Keratinocyte (primary cell): Measurements from ENCODE around the gene FSTL1. TPM values are rescaled to one million over a fixed set of nuclear protein-coding genes. Genes with fewer than 3 reads are reported as not detected.

ENCODE experiments used
- DNase-seq: peaks from one replicate; pipeline ENCODE4 v3.0.0-alpha.2; 2011; ENCODE audit warnings: low read depth, missing footprints, low spot score
- FAIRE-seq: peaks from 2 replicates; lab custom pipeline; 2011; peaks lifted over from hg19 to GRCh38; lab: Jason Lieb, UNC
- H2AFZ ChIP-seq: 2 replicates; pipeline ENCODE4 v1.6.0; 2012; ENCODE audit warnings: low read length, control low read depth, inconsistent platforms; ENCODE audit not compliant: control insufficient read depth
- H3K27ac ChIP-seq: 2 replicates; pipeline ENCODE4 v1.5.1; 2011; ENCODE audit warnings: low read length; ENCODE audit not compliant: control insufficient read depth, insufficient read depth
- H3K27me3 ChIP-seq: 3 replicates; pipeline ENCODE4 v1.6.0; 2011; ENCODE audit warnings: low read length; ENCODE audit not compliant: control insufficient read depth, insufficient read depth; ENCODE audit errors: extremely low read depth
- H3K36me3 ChIP-seq, 2 experiments: 2 replicates in 1 of 2; 3 replicates in 1 of 2; pipeline ENCODE4 v1.5.1; 2011; ENCODE audit warnings: low read length in 2 of 2, mild to moderate bottlenecking in 1 of 2; ENCODE audit not compliant: control insufficient read depth in 2 of 2, insufficient read depth in 2 of 2; ENCODE audit errors: extremely low read depth in 1 of 2
- H3K4me1 ChIP-seq: 3 replicates; pipeline ENCODE4 v1.5.1; 2011; ENCODE audit warnings: low read length; ENCODE audit not compliant: control insufficient read depth, insufficient read depth; ENCODE audit errors: extremely low read depth
- H3K4me2 ChIP-seq: 3 replicates; pipeline ENCODE4 v1.6.0; 2011; ENCODE audit warnings: low read depth, low read length; ENCODE audit not compliant: control insufficient read depth, insufficient read depth; ENCODE audit errors: extremely low read depth
- H3K4me3 ChIP-seq, 3 experiments: fragments of 200-600 bp in 1 of 3; sonication (generic) in 1 of 3; 2 replicates in 2 of 3; 3 replicates in 1 of 3; pipeline ENCODE4 v1.5.1; 2011 to 2016; ENCODE audit warnings: low read length in 3 of 3, mild to moderate bottlenecking in 3 of 3, control low read depth in 2 of 3, inconsistent platforms in 1 of 3, low read depth in 1 of 3, mixed read lengths in 1 of 3, mixed run types in 1 of 3, moderate library complexity in 1 of 3; ENCODE audit not compliant: control insufficient read depth in 2 of 3, insufficient read depth in 2 of 3; ENCODE audit errors: extremely low read depth in 1 of 3
- H3K79me2 ChIP-seq: 2 replicates; pipeline ENCODE4 v1.6.0; 2012; ENCODE audit warnings: low read length; ENCODE audit not compliant: control insufficient read depth, insufficient read depth
- H3K9ac ChIP-seq: 3 replicates; pipeline ENCODE4 v1.6.0; 2011; ENCODE audit warnings: low read length; ENCODE audit not compliant: control insufficient read depth, insufficient read depth; ENCODE audit errors: extremely low read depth
- H3K9me1 ChIP-seq: 3 replicates; pipeline ENCODE4 v1.6.0; 2011; ENCODE audit warnings: low read length; ENCODE audit not compliant: control insufficient read depth, insufficient read depth; ENCODE audit errors: extremely low read depth
- H3K9me3 ChIP-seq: 2 replicates; pipeline ENCODE4 v1.5.1; 2012; ENCODE audit warnings: low read depth, low read length; ENCODE audit not compliant: control insufficient read depth
- H4K20me1 ChIP-seq: 3 replicates; pipeline ENCODE4 v1.6.0; 2011; ENCODE audit warnings: low read length; ENCODE audit not compliant: control insufficient read depth, insufficient read depth; ENCODE audit errors: extremely low read depth
- CTCF ChIP-seq, 3 experiments: IDR thresholded peaks in 1 of 3; conservative IDR thresholded peaks in 1 of 3; optimal IDR thresholded peaks in 1 of 3; 2 replicates in 2 of 3; 3 replicates in 1 of 3; pipeline versions ENCODE3 to v1.5.1; 2011; ENCODE audit warnings: low read length in 3 of 3, mild to moderate bottlenecking in 3 of 3, moderate library complexity in 2 of 3, control low read depth in 1 of 3, inconsistent platforms in 1 of 3; ENCODE audit not compliant: insufficient read depth in 2 of 3; ENCODE audit errors: extremely low read depth in 1 of 3
- EZH2 ChIP-seq: IDR thresholded peaks from one replicate; pipeline ENCODE4 v1.6.1; 2012; ENCODE audit warnings: inconsistent platforms, mild to moderate bottlenecking, low read length, moderate library complexity
- dilution Hi-C: fragments of 300-500 bp; cut with MboI; formaldehyde crosslinking; loops from one replicate; pipeline ENCODE4 v1.7.0; 2020; ENCODE audit warnings: low sequenced_read_pairs; ENCODE audit not compliant: extremely low pct_ligation_motif_present
- polyA plus RNA-seq, 5 experiments: library from polyadenylated mRNA; depleted of rRNA in 3 of 5; stranded (reverse) in 3 of 5; stranded (forward) in 1 of 5; unstranded in 1 of 5; fragments of >200 nt; gene quantifications; 1 replicate in 1 of 5; 2 replicates in 3 of 5; 3 replicates in 1 of 5; pipeline versions ENCODE4 v1.2.1 to v1.2.3, GENCODE V29; 2011 to 2012; ENCODE audit warnings: missing spikeins in 2 of 5, low read depth in 1 of 5, low replicate concordance in 1 of 5

The FSTL1 gene
- polyA plus RNA-seq, 1 donor (not counting 4 experiments of a cell fraction or from before 2014, with no cell fraction given): 59.0 TPM

- Histone ChIP-seq H3K9me3 (peaks cover 4% of the 10 kb centered on the region), H3K27me3 (no peaks in the 10 kb centered on the region), H3K36me3 (no peaks in the 10 kb centered on the region), H3K79me2 (no peaks in the 10 kb centered on the region), H3K4me1 (peaks cover 3% of the 10 kb centered on the region), H3K9me1 (no peaks in the 10 kb centered on the region), H3K4me2 (no peak overlapping the region), H2AFZ (no peak overlapping the region), H3K9ac (no peak overlapping the region), H3K4me3 (no peak overlapping the region), H4K20me1 (no peaks in the 10 kb centered on the region), H3K27ac (no peak overlapping the region)
- dilution Hi-C loops: no loop called here
- DNase-seq (no peak), FAIRE-seq (no peak)
- no peak for TF ChIP-seq EZH2
These were observed 47.0 kb upstream of the FSTL1 start for GRCh38 chr3:120497818-120498217.

GRCh38 chr3:120497336-120497735 lies 46.5 kb upstream of the FSTL1 start:
- TF ChIP-seq EZH2: no peak
- no peak for TF ChIP-seq CTCF (optimal IDR thresholded peaks at IDR 0.05 in 1 of 3, IDR thresholded peaks at IDR 0.05 in 1 of 3, conservative IDR thresholded peaks at IDR 0.05 in 1 of 3; ENCODE audit: extremely low read depth in 1 of 3, insufficient read depth in 2 of 3, low read length in 3 of 3)
- H3K9me3 ChIP-seq: peaks cover 4% of the 10 kb centered on the region
- H3K4me1 ChIP-seq: peaks cover 3% of the 10 kb centered on the region
- H3K36me3 ChIP-seq: no peaks in the 10 kb centered on the region
- dilution Hi-C loops: no loop called here
- DNase-seq: no peak
- H3K9me1 ChIP-seq: no peaks in the 10 kb centered on the region
- H3K27ac ChIP-seq: no peak overlapping the region
- no peak for FAIRE-seq
- H3K9ac ChIP-seq: no peak overlapping the region
- no peaks in the 10 kb centered on the region for H4K20me1 ChIP-seq
- no peaks in the 10 kb centered on the region for H3K79me2 ChIP-seq
- no peak overlapping the region for H3K4me2 ChIP-seq
- no peak overlapping the region for H2AFZ ChIP-seq
- no peak overlapping the region for H3K4me3 ChIP-seq
- no peaks in the 10 kb centered on the region for H3K27me3 ChIP-seq
